GM19468 (cell line): Measurements from ENCODE around the gene TOM1L2.

Experiments
- ATAC-seq: cut with Tn5 transposase; IDR thresholded peaks from one replicate; pipeline ENCODE4 v1.9.1; 2021; ENCODE audit warnings: mild to moderate bottlenecking, moderate library complexity, moderate number of reproducible peaks; ENCODE audit not compliant: unreplicated experiment; ENCODE audit errors: extremely low read depth

TOM1L2 gene

DNA sequence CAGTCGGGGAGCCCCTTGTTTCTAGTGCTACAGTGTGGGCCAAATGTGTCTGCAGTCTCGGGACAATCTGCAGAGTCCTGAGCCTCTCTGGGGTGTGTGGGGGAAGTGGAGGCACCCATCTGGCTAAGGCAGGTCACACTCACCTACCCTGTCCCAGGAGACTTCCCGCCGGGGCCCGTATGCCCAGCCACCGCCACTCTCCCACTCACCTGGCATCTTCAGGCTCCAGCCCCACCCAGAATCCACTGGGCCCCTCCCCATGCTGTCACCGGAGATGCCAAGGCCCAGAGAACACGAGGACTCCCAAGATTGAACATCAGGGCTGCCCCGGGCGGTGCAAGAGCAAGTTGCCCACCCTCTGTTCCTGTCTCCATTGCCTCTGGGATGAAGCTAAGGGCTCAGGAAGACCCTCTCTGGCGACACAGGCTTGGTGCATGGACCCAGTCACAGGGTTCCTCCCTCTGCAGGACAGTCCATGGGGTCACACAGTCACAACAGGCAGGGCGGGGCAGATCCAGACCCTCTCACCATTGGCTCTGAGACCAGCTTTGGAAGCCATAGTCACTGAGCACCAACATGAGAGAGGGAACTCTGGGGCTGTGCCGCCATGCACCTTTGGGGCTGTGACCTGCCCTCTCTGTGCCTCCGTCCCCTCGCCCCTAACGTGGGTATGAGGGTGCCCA lies 173.5 kb downstream of the TOM1L2 start:
- ATAC-seq, result no peak

- no peak for ATAC-seq
These were observed 174.1 kb downstream of the TOM1L2 start for GRCh38 chr17:17798010-17798556.

GRCh38 chr17:17797119-17797809 lies 174.9 kb downstream of the TOM1L2 start:
- ATAC-seq, result no peak

- no peak for ATAC-seq
These were observed 175.5 kb downstream of the TOM1L2 start for GRCh38 chr17:17796787-17797061.

DNA sequence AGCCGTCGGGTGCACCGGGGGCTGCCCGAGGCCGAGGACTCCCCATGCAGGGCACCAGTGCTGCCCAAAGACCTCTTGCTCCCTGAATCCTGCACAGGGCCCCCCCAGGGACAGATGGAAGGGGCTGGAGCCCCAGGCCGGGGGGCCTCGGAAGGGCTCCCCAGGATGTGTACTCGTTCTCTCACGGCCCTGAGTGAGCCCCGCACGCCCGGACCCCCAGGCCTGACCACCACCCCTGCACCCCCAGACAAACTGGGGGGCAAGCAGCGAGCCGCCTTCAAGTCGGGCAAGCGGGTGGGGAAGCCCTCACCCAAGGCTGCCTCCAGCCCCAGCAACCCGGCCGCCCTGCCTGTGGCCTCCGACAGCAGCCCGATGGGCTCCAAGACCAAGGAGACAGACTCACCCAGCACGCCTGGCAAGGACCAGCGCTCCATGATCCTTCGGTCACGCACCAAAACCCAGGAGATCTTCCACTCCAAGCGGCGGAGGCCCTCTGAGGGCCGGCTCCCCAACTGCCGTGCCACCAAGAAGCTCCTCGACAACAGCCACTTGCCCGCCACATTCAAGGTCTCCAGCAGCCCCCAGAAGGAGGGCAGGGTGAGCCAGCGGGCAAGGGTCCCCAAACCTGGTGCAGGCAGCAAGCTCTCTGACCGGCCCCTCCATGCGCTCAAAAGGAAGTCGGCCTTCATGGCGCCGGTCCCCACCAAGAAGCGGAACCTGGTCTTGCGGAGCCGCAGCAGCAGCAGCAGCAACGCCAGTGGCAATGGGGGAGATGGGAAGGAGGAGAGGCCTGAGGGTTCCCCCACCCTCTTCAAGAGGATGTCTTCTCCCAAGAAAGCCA lies 176.0 kb downstream of the TOM1L2 start:
- ATAC-seq, result no peak

DNA sequence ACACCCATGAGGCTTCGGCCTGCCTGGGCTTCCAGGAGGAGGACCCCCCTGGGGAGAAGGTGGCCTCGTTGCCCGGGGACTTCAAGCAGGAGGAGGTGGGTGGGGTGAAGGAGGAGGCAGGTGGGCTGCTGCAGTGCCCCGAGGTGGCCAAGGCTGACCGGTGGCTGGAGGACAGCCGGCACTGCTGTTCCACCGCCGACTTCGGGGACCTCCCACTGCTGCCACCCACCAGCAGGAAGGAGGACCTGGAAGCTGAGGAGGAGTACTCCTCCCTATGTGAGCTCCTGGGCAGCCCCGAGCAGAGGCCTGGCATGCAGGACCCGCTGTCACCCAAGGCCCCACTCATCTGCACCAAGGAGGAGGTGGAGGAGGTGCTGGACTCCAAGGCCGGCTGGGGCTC lies 176.9 kb downstream of the TOM1L2 start:
- ATAC-seq, result no peak

DNA sequence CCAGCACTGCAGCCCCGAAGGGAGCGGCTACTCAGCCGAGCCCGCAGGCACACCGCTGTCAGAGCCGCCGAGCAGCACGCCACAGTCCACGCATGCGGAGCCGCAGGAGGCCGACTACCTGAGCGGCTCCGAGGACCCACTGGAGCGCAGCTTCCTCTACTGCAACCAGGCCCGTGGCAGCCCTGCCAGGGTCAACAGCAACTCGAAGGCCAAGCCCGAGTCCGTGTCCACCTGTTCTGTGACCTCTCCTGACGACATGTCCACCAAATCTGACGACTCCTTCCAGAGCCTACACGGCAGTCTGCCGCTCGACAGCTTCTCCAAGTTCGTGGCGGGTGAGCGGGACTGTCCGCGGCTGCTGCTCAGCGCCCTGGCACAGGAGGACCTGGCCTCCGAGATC lies 177.8 kb downstream of the TOM1L2 start:
- ATAC-seq, result no peak
